H1 (cell line): Measurements from ENCODE around the gene CCL17. TPM values are rescaled to one million over a fixed set of nuclear protein-coding genes. Genes with fewer than 3 reads are reported as not detected.

Source experiments
- CTCF ChIA-PET: fragments of 300-600 bp; sonication (Branson Sonifier 250); formaldehyde crosslinking; loops from one replicate; lab custom pipeline; 2021; ENCODE audit not compliant: partially characterized antibody; lab: Charles Lee
- POLR2A ChIA-PET: fragments of 300-600 bp; sonication (Branson Sonifier 250); formaldehyde crosslinking; loops from one replicate; lab custom pipeline; 2021; ENCODE audit warnings: inconsistent platforms; ENCODE audit not compliant: partially characterized antibody; lab: Charles Lee
- DNase-seq, 2 experiments: peaks; one replicate each; pipeline versions ENCODE4 v3.0.0 to v3.0.0-alpha.2; 2010 to 2022; ENCODE audit warnings: low spot score in 2 of 2, low read depth in 1 of 2, mixed read lengths in 1 of 2
- FAIRE-seq: peaks from 2 replicates; lab custom pipeline; 2011; peaks lifted over from hg19 to GRCh38; lab: Jason Lieb, UNC
- H2AFZ ChIP-seq: 2 replicates; pipeline ENCODE4 v1.8.1; 2012; ENCODE audit warnings: low read length, inconsistent platforms
- H2AK5ac ChIP-seq: 2 replicates; pipeline ENCODE4 v1.6.1; 2013; ENCODE audit warnings: low read depth, low read length
- H2BK120ac ChIP-seq: replicated peaks from 2 replicates; pipeline ENCODE3; 2013; ENCODE audit warnings: low read depth, low read length, inconsistent platforms
- H2BK12ac ChIP-seq: 2 replicates; pipeline ENCODE4 v1.6.1; 2013; ENCODE audit warnings: low read depth, low read length
- H2BK15ac ChIP-seq: 2 replicates; pipeline ENCODE4 v1.6.1; 2013; ENCODE audit warnings: low read length
- H2BK20ac ChIP-seq: 2 replicates; pipeline ENCODE4 v1.6.1; 2013; ENCODE audit warnings: low read length
- H2BK5ac ChIP-seq: 2 replicates; pipeline ENCODE4 v1.6.1; 2013; ENCODE audit warnings: low read depth, low read length
- H3K14ac ChIP-seq: 2 replicates; pipeline ENCODE4 v1.6.1; 2013; ENCODE audit warnings: inconsistent platforms; ENCODE audit not compliant: insufficient read length
- H3K18ac ChIP-seq: 2 replicates; pipeline ENCODE4 v1.6.1; 2013; ENCODE audit warnings: low read length; ENCODE audit errors: extremely low read depth
- H3K23ac ChIP-seq: 2 replicates; pipeline ENCODE4 v1.6.1; 2013; ENCODE audit warnings: inconsistent platforms; ENCODE audit not compliant: insufficient read length
- H3K23me2 ChIP-seq: 2 replicates; pipeline ENCODE4 v1.6.1; 2013; ENCODE audit warnings: low read depth, low read length
- H3K27ac ChIP-seq: 2 replicates; pipeline ENCODE4 v1.6.1; 2011; ENCODE audit warnings: low read depth, low read length, inconsistent platforms
- H3K27me3 ChIP-seq, 4 experiments: replicated peaks in 1 of 4; 1 replicate in 1 of 4; 2 replicates in 3 of 4; pipeline versions ENCODE4 v1.6.1 to v1.8.1; 2011 to 2013; ENCODE audit warnings: low read length in 3 of 4, mild to moderate bottlenecking in 3 of 4, inconsistent platforms in 2 of 4, mixed read lengths in 2 of 4, moderate library complexity in 1 of 4; ENCODE audit not compliant: control insufficient read depth in 3 of 4, insufficient read depth in 3 of 4; ENCODE audit errors: extremely low read depth in 1 of 4
- H3K36me3 ChIP-seq, 4 experiments: 2 replicates each; pipeline versions ENCODE4 v1.6.1 to v1.8.1; 2011 to 2013; ENCODE audit warnings: mild to moderate bottlenecking in 4 of 4, low read length in 3 of 4, moderate library complexity in 2 of 4, control low read depth in 1 of 4, inconsistent platforms in 1 of 4; ENCODE audit not compliant: insufficient read depth in 4 of 4, control insufficient read depth in 2 of 4
- H3K4ac ChIP-seq: replicated peaks from 2 replicates; pipeline ENCODE3; 2013; ENCODE audit warnings: low read length, low read depth, mixed read lengths, inconsistent platforms; ENCODE audit not compliant: insufficient read length
- H3K4me1 ChIP-seq, 4 experiments: replicated peaks in 1 of 4; 1 replicate in 1 of 4; 2 replicates in 3 of 4; pipeline versions ENCODE4 v1.6.1 to v1.8.1; 2011 to 2013; ENCODE audit warnings: low read length in 3 of 4, inconsistent platforms in 2 of 4, mixed read lengths in 1 of 4; ENCODE audit not compliant: insufficient read depth in 4 of 4, control insufficient read depth in 3 of 4
- H3K4me2 ChIP-seq, 2 experiments: 2 replicates each; pipeline versions ENCODE4 v1.6.1 to v1.8.1; 2011 to 2013; ENCODE audit warnings: low read depth in 2 of 2, low read length in 2 of 2, control low read depth in 1 of 2, inconsistent platforms in 1 of 2, mild to moderate bottlenecking in 1 of 2; ENCODE audit not compliant: insufficient read depth in 1 of 2
- H3K4me3 ChIP-seq, 4 experiments: fragments of 200-600, 300-600 bp in 1 of 4; sonication (generic), shearing (Covaris generic), sonication (Bioruptor Twin) in 1 of 4; 2 replicates each; pipeline versions ENCODE4 v1.5.1 to v1.8.1; 2011 to 2016; ENCODE audit warnings: low read length in 4 of 4, low read depth in 3 of 4, control low read depth in 2 of 4, inconsistent platforms in 2 of 4, mild to moderate bottlenecking in 2 of 4, mixed read lengths in 1 of 4, moderate library complexity in 1 of 4; ENCODE audit not compliant: insufficient read depth in 2 of 4; ENCODE audit errors: extremely low read depth in 1 of 4
- H3K56ac ChIP-seq: replicated peaks from 2 replicates; pipeline ENCODE3; 2013; ENCODE audit warnings: low read depth, mild to moderate bottlenecking, mixed read lengths, low read length, inconsistent platforms; ENCODE audit not compliant: insufficient read length
- H3K79me1 ChIP-seq: 2 replicates; pipeline ENCODE4 v1.6.1; 2013; ENCODE audit warnings: low read depth, low read length, control low read depth
- H3K79me2 ChIP-seq, 2 experiments: 2 replicates each; pipeline versions ENCODE4 v1.6.1 to v1.8.1; 2012 to 2013; ENCODE audit warnings: low read length in 2 of 2, mild to moderate bottlenecking in 2 of 2, inconsistent platforms in 1 of 2; ENCODE audit not compliant: insufficient read depth in 2 of 2, control insufficient read depth in 1 of 2
- H3K9ac ChIP-seq, 4 experiments: replicated peaks in 1 of 4; 1 replicate in 1 of 4; 2 replicates in 3 of 4; pipeline versions ENCODE4 v1.6.1 to v1.8.1; 2011 to 2013; ENCODE audit warnings: low read depth in 3 of 4, low read length in 3 of 4, control low read depth in 2 of 4, mild to moderate bottlenecking in 2 of 4, moderate library complexity in 2 of 4, inconsistent platforms in 1 of 4; ENCODE audit errors: extremely low read depth in 1 of 4
- H3K9me3 ChIP-seq, 2 experiments: 2 replicates each; pipeline versions ENCODE4 v1.6.1 to v1.8.1; 2012 to 2013; ENCODE audit warnings: mild to moderate bottlenecking in 2 of 2, moderate library complexity in 2 of 2, control low read depth in 1 of 2, inconsistent platforms in 1 of 2, low read depth in 1 of 2, low read length in 1 of 2, mixed read lengths in 1 of 2; ENCODE audit not compliant: insufficient read depth in 2 of 2
- H4K20me1 ChIP-seq, 2 experiments: replicated peaks in 1 of 2; 2 replicates each; pipeline versions ENCODE3 to v1.8.1; 2011 to 2013; ENCODE audit warnings: inconsistent platforms in 2 of 2, low read length in 2 of 2, mild to moderate bottlenecking in 1 of 2; ENCODE audit not compliant: insufficient read depth in 2 of 2, control insufficient read depth in 1 of 2
- H4K5ac ChIP-seq: 2 replicates; pipeline ENCODE4 v1.6.1; 2013; ENCODE audit warnings: low read length, low read depth, mixed read lengths, inconsistent platforms; ENCODE audit not compliant: insufficient read length
- H4K8ac ChIP-seq: 2 replicates; pipeline ENCODE4 v1.8.0; 2013; ENCODE audit warnings: mild to moderate bottlenecking, moderate library complexity, low read length, inconsistent platforms; ENCODE audit not compliant: insufficient read depth; ENCODE audit errors: extremely low read depth
- H4K91ac ChIP-seq: replicated peaks from 2 replicates; pipeline ENCODE3; 2013; ENCODE audit warnings: low read length, mixed read lengths, inconsistent platforms; ENCODE audit not compliant: insufficient read length
- CHD2 ChIP-seq: IDR thresholded peaks from 2 replicates; pipeline ENCODE4 v1.6.1; 2012; ENCODE audit warnings: low read length, improper control_type of control experiment
- TEAD4 ChIP-seq: IDR thresholded peaks from 2 replicates; pipeline ENCODE4 v1.6.1; 2012; ENCODE audit warnings: low read depth, low read length, inconsistent platforms, mixed read lengths
- WGBS, 2 experiments: shearing (Covaris generic) in 1 of 2; methylation state at CpG; one replicate each; pipeline versions ENCODE4 v1.1.6 to v1.1.7; 2013 to 2015; ENCODE audit warnings: low lambda C conversion rate in 2 of 2, mixed read lengths in 2 of 2, inconsistent platforms in 1 of 2, low coverage in 1 of 2, missing lambda C conversion rate in 1 of 2; ENCODE audit not compliant: insufficient replicate concordance in 2 of 2, insufficient coverage in 1 of 2, insufficient read length in 1 of 2; ENCODE audit errors: extremely low coverage in 1 of 2, missing lambda C conversion rate in 1 of 2; 5-methylcytosine and 5-hydroxymethylcytosine counted together
- polyA plus RNA-seq, 7 experiments: library from polyadenylated mRNA; depleted of rRNA in 3 of 7; stranded (reverse) in 5 of 7; unstranded in 2 of 7; fragments of >200 nt in 5 of 7; fragments of 200-250 nt in 2 of 7; gene quantifications; 1 replicate in 5 of 7; 2 replicates in 1 of 7; 4 replicates in 1 of 7; pipeline versions ENCODE4 v1.2.1 to v1.2.3, GENCODE V29; 2011 to 2013; ENCODE audit warnings: missing spikeins in 2 of 7, mixed read lengths in 2 of 7
- total RNA-seq: library from RNA; stranded (reverse); fragmentation: NEBNext Ultra II Directional; extraction: Animal tissue kit (Norgen Biotek cat#: 25700); gene quantifications from 2 replicates; pipeline ENCODE4 v1.2.1, GENCODE V29; 2021

The CCL17 gene
- total and polyA plus RNA-seq, 2 of the 8 experiments (the other 6 are each of a cell fraction or from before 2014, with no cell fraction given), result not detected

- no peak for DNase-seq
- H2AK5ac ChIP-seq, result no peak overlapping the region
- no peaks in the 10 kb centered on the region for H3K79me1 ChIP-seq
- H3K4me3 ChIP-seq, result no peak overlapping the region
- TF ChIP-seq CHD2, result no peak
- TF ChIP-seq TEAD4, result no peak
- no peaks in the 10 kb centered on the region for H3K79me2 ChIP-seq
- H4K8ac ChIP-seq, result no peak overlapping the region
- H3K14ac ChIP-seq, result no peak overlapping the region
- no peak overlapping the region for H3K4me2 ChIP-seq
- 90% methylated on average over 5 of the region's 5 CpGs; no CpG with 5 or more reads in 1 of the 2 experiments for WGBS, 2 experiments
- no peak for FAIRE-seq
- POLR2A ChIA-PET, result no interaction called here
- no peak overlapping the region for H3K56ac ChIP-seq
- no peak overlapping the region for H2BK5ac ChIP-seq
- H2BK12ac ChIP-seq, result no peak overlapping the region
- no peak overlapping the region for H3K18ac ChIP-seq
- H3K4ac ChIP-seq, result no peak overlapping the region
- no peak overlapping the region for H2BK20ac ChIP-seq
- H3K9me3 ChIP-seq, result no peaks in the 10 kb centered on the region; a peak in 1 of 4 replicates
- no peak overlapping the region for H2AFZ ChIP-seq
- CTCF ChIA-PET, result interaction anchor here (1.1 to 19.2 kb wide), 3 partner anchors 10 to 105 kb away, joined by 4 to 513 read pairs (median 5); no protein-coding TSS in a partner anchor
- H3K27ac ChIP-seq, result no peak overlapping the region
- H3K9ac ChIP-seq, result no peak overlapping the region
- H4K20me1 ChIP-seq, result peaks cover 0 to 4% of the 10 kb centered on the region in 2 experiments
- no peak overlapping the region for H3K23ac ChIP-seq
- H3K23me2 ChIP-seq, result peaks cover 9% of the 10 kb centered on the region; the same call in 1 of the 2 replicates
- H2BK15ac ChIP-seq, result no peak overlapping the region
- H3K4me1 ChIP-seq, result no peaks in the 10 kb centered on the region; a peak in 2 of 7 replicates
- no peaks in the 10 kb centered on the region for H3K36me3 ChIP-seq
- H3K27me3 ChIP-seq, result no peaks in the 10 kb centered on the region
- H2BK120ac ChIP-seq, result no peak overlapping the region
- H4K91ac ChIP-seq, result no peak overlapping the region
- H4K5ac ChIP-seq, result no peak overlapping the region
These were observed 4.5 kb downstream of the CCL17 start for GRCh38 chr16:57409065-57409464.
